ENCODE data around the gene SLC39A8.

The SLC39A8 gene

GRCh38 chr4:102222838-102223409 is 122.4 kb downstream of the SLC39A8 start:
- TF ChIP-seq POLR2AphosphoS5 (IDR thresholded peaks at IDR 0.05; ENCODE audit: low read depth, low read length) (no peak), PAX5 (IDR thresholded peaks at IDR 0.05; ENCODE audit: insufficient read depth, low read length, severe bottlenecking) (no peak), POU2F2 (IDR thresholded peaks at IDR 0.05; ENCODE audit: low read depth, low read length) (no peak), SPI1 (IDR thresholded peaks at IDR 0.05; ENCODE audit: low read depth, low read length) (no peak), POLR2A (IDR thresholded peaks at IDR 0.05; ENCODE audit: low read depth, low read length) (no peak), TAF1 (IDR thresholded peaks at IDR 0.05; ENCODE audit: low read depth, low read length) (no peak)
- FAIRE-seq = no peak
- no peak for DNase-seq (ENCODE audit: insufficient read length, low spot score)

GRCh38 chr4:102219129-102219528 is 126.2 kb downstream of the SLC39A8 start:
- DNase-seq (ENCODE audit: insufficient read length, low spot score) = no peak
- no peak for FAIRE-seq
- TF ChIP-seq POLR2A (IDR thresholded peaks at IDR 0.05; ENCODE audit: low read depth, low read length) = no peak

- TF ChIP-seq POLR2AphosphoS5 (IDR thresholded peaks at IDR 0.05; ENCODE audit: low read depth, low read length) = no peak
- no peak for TF ChIP-seq TAF1 (IDR thresholded peaks at IDR 0.05; ENCODE audit: low read depth, low read length)
- no peak for TF ChIP-seq POLR2A (IDR thresholded peaks at IDR 0.05; ENCODE audit: low read depth, low read length)
- TF ChIP-seq PAX5 (IDR thresholded peaks at IDR 0.05; ENCODE audit: insufficient read depth, low read length, severe bottlenecking) = no peak
- no peak for TF ChIP-seq POU2F2 (IDR thresholded peaks at IDR 0.05; ENCODE audit: low read depth, low read length)
- TF ChIP-seq SPI1 (IDR thresholded peaks at IDR 0.05; ENCODE audit: low read depth, low read length) = no peak
- no peak for DNase-seq (ENCODE audit: insufficient read length, low spot score)
- no peak for FAIRE-seq
Observed at GRCh38 chr4:102218656-102219055, 126.6 kb downstream of the SLC39A8 start.

GRCh38 chr4:102217775-102218355 is 127.4 kb downstream of the SLC39A8 start:
- FAIRE-seq (no peak), DNase-seq (ENCODE audit: insufficient read length, low spot score) (no peak)
- TF ChIP-seq POLR2AphosphoS5 (IDR thresholded peaks at IDR 0.05; ENCODE audit: low read depth, low read length) = no peak
- no peak for TF ChIP-seq POU2F2 (IDR thresholded peaks at IDR 0.05; ENCODE audit: low read depth, low read length)
- no peak for TF ChIP-seq TAF1 (IDR thresholded peaks at IDR 0.05; ENCODE audit: low read depth, low read length)
- no peak for TF ChIP-seq SPI1 (IDR thresholded peaks at IDR 0.05; ENCODE audit: low read depth, low read length)
- TF ChIP-seq POLR2A (IDR thresholded peaks at IDR 0.05; ENCODE audit: low read depth, low read length) = no peak
- TF ChIP-seq PAX5 (IDR thresholded peaks at IDR 0.05; ENCODE audit: insufficient read depth, low read length, severe bottlenecking) = no peak

GRCh38 chr4:102217345-102217744 is 127.9 kb downstream of the SLC39A8 start:
- no peak for DNase-seq (ENCODE audit: insufficient read length, low spot score)
- no peak for FAIRE-seq
- TF ChIP-seq PAX5 (IDR thresholded peaks at IDR 0.05; ENCODE audit: insufficient read depth, low read length, severe bottlenecking) (no peak), TAF1 (IDR thresholded peaks at IDR 0.05; ENCODE audit: low read depth, low read length) (no peak)

- no peak for FAIRE-seq
- DNase-seq (ENCODE audit: insufficient read length, low spot score) = no peak
- TF ChIP-seq SPI1 (IDR thresholded peaks at IDR 0.05; ENCODE audit: low read depth, low read length) (no peak), POU2F2 (IDR thresholded peaks at IDR 0.05; ENCODE audit: low read depth, low read length) (no peak)
Observed at GRCh38 chr4:102216666-102217065, 128.6 kb downstream of the SLC39A8 start.

GRCh38 chr4:102213031-102213430 is 132.3 kb downstream of the SLC39A8 start:
- TF ChIP-seq POLR2AphosphoS5 (IDR thresholded peaks at IDR 0.05; ENCODE audit: low read depth, low read length) (no peak), TAF1 (IDR thresholded peaks at IDR 0.05; ENCODE audit: low read depth, low read length) (no peak), POU2F2 (IDR thresholded peaks at IDR 0.05; ENCODE audit: low read depth, low read length) (no peak), POLR2A (IDR thresholded peaks at IDR 0.05; ENCODE audit: low read depth, low read length) (no peak), SPI1 (IDR thresholded peaks at IDR 0.05; ENCODE audit: low read depth, low read length) (no peak), PAX5 (IDR thresholded peaks at IDR 0.05; ENCODE audit: insufficient read depth, low read length, severe bottlenecking) (no peak)
- DNase-seq (ENCODE audit: insufficient read length, low spot score) (no peak), FAIRE-seq (no peak)
